K562 (cell line): ENCODE measurements around the gene LMAN1L. TPM values are rescaled to one million over a fixed set of nuclear protein-coding genes. Genes with fewer than 3 reads are reported as not detected.

ENCODE experiments used
- ATF4 ChIP-seq: fragments of 450-650 bp; formaldehyde crosslinking; IDR thresholded peaks from 2 replicates; pipeline ENCODE4 v1.4.0; 2022; ENCODE audit warnings: mild to moderate bottlenecking, moderate library complexity
- CBFB ChIP-seq: sonication (generic); formaldehyde crosslinking; IDR thresholded peaks from 2 replicates; pipeline ENCODE4 v1.4.0; 2020; ENCODE audit warnings: mild to moderate bottlenecking, missing genetic modification reagents
- FOXP4 ChIP-seq: sonication (generic); formaldehyde crosslinking; IDR thresholded peaks from 2 replicates; pipeline ENCODE4 v1.8.0; 2022; ENCODE audit warnings: mild to moderate bottlenecking, missing genetic modification reagents, borderline replicate concordance
- HEY1 ChIP-seq: fragments of 250-450 bp; sonication (Bioruptor Pico); IDR thresholded peaks from 2 replicates; pipeline ENCODE4 v1.5.0; 2020; ENCODE audit warnings: mild to moderate bottlenecking, moderate library complexity, borderline replicate concordance
- NFYB ChIP-seq: IDR thresholded peaks from 2 replicates; pipeline ENCODE4 v1.6.1; 2011; ENCODE audit warnings: mild to moderate bottlenecking, moderate library complexity; ENCODE audit not compliant: insufficient read length; ENCODE audit errors: extremely low read depth
- PML ChIP-seq: IDR thresholded peaks from 2 replicates; pipeline ENCODE4 v1.6.1; 2012; ENCODE audit warnings: low read length, inconsistent platforms
- PRDM10 ChIP-seq: fragments of 450-650 bp; IDR thresholded peaks from 2 replicates; pipeline ENCODE4 v1.6.1; 2018; ENCODE audit not compliant: partially characterized antibody
- RBM22 ChIP-seq: fragments of 200-400 bp; formaldehyde crosslinking; IDR thresholded peaks from 2 replicates; pipeline ENCODE4 v1.6.1; 2018; ENCODE audit warnings: low read length, low read depth; ENCODE audit not compliant: poor library complexity, severe bottlenecking
- SMAD1 ChIP-seq: fragments of 150-350 bp; IDR thresholded peaks from 2 replicates; pipeline ENCODE4 v1.6.1; 2014; ENCODE audit warnings: low read length, low read depth; ENCODE audit not compliant: partially characterized antibody
- THRB ChIP-seq: fragments of 450-650 bp; formaldehyde crosslinking; conservative IDR thresholded peaks from 2 replicates; pipeline ENCODE4 v1.4.0; 2022; ENCODE audit warnings: mild to moderate bottlenecking, missing genetic modification characterization
- XRCC5 ChIP-seq: fragments of 200-400 bp; formaldehyde crosslinking; IDR thresholded peaks from 2 replicates; pipeline ENCODE4 v1.6.1; 2017; ENCODE audit warnings: low read depth, mild to moderate bottlenecking, low read length
- polyA plus RNA-seq, 8 experiments: library from polyadenylated mRNA; depleted of rRNA in 4 of 8; stranded (reverse) in 5 of 8; unstranded in 3 of 8; fragments of >200 nt; fragmentation: Nextera tagmentation in 2 of 8; fragmentation: Illumina TruSeq in 1 of 8; extraction: Ambion mirVana in 2 of 8; extraction: Trizol in 1 of 8; gene quantifications; 2 replicates each; pipeline versions ENCODE4 v1.2.1 to v1.2.3, GENCODE V29; 2011 to 2014; ENCODE audit warnings: inconsistent platforms in 1 of 8, missing spikeins in 1 of 8
- total RNA-seq, 7 experiments: library from RNA; depleted of rRNA in 6 of 7; stranded (reverse); fragments of >200 nt in 6 of 7; fragmentation: Illumina TruSeq in 2 of 7; extraction: Trizol in 2 of 7; gene quantifications; 2 replicates each; pipeline versions ENCODE4 v1.2.1 to v1.2.3, GENCODE V29; 2011 to 2021; ENCODE audit warnings: low replicate concordance in 1 of 7

The LMAN1L gene
- total and polyA plus RNA-seq, 9 of the 15 experiments (the other 6 are each of a cell fraction or from before 2014, with no cell fraction given), result not detected

GRCh38 chr15:74791667-74792066 is 21.0 kb upstream of the LMAN1L start (continued):
- no peak for TF ChIP-seq PRDM10
- TF ChIP-seq SMAD1, result no peak
- no peak for TF ChIP-seq PML
- TF ChIP-seq RBM22, result no peak
- no peak for TF ChIP-seq ATF4 (CRISPR knock-in tag)
- no peak for TF ChIP-seq THRB (CRISPR knock-in tag)
- TF ChIP-seq FOXP4 (CRISPR knock-in tag), result no peak
- TF ChIP-seq HEY1, result no peak
- TF ChIP-seq XRCC5, result no peak
- no peak for TF ChIP-seq CBFB (CRISPR knock-in tag)
- no peak for TF ChIP-seq NFYB
